Colonic mucosa (tissue), 4 donors: ENCODE data around the gene GRID1. TPM values are rescaled to one million over a fixed set of nuclear protein-coding genes. Genes with fewer than 3 reads are reported as not detected.

ENCODE experiments used
- DNase-seq: peaks from one replicate; pipeline ENCODE4 v3.0.0-alpha.2; 2020
- H3K27ac ChIP-seq: fragments of 200-600 bp; one replicate; pipeline ENCODE4 v1.8.0; 2021
- H3K27me3 ChIP-seq: fragments of 200-600 bp; one replicate; pipeline ENCODE4 v1.8.0; 2021
- H3K36me3 ChIP-seq: fragments of 200-600 bp; one replicate; pipeline ENCODE4 v1.8.0; 2021
- H3K4me1 ChIP-seq: fragments of 200-600 bp; one replicate; pipeline ENCODE4 v1.8.0; 2021; ENCODE audit warnings: mild to moderate bottlenecking
- H3K4me3 ChIP-seq: fragments of 200-600 bp; one replicate; pipeline ENCODE4 v1.8.0; 2021
- H3K9ac ChIP-seq, 2 donors: one replicate each; pipeline ENCODE4 v1.7.0; 2013; ENCODE audit warnings: control low read depth in 2 of 2, low read depth in 2 of 2, low read length in 2 of 2
- H3K9me3 ChIP-seq: fragments of 200-600 bp; one replicate; pipeline ENCODE4 v1.8.0; 2021
- CTCF ChIP-seq: fragments of 200-600 bp; IDR thresholded peaks from one replicate; pipeline ENCODE4 v1.8.0; 2022; ENCODE audit warnings: antibody characterized with exemption, mild to moderate bottlenecking
- intact Hi-C: fragments of 100-400 bp; cut with DNase I; formaldehyde crosslinking; loops from one replicate; pipeline ENCODE4 v1.14.1; 2022
- total RNA-seq, 2 donors: library from RNA; stranded (reverse); fragmentation: NEBNext Ultra II Directional in 1 of 2; extraction: Animal tissue kit (Norgen Biotek cat#: 25700) in 1 of 2; gene quantifications; one replicate each; pipeline ENCODE4 v1.2.1, GENCODE V29; 2021
- donor health status: healthy.
- donor health status: DM: no; HTN: no; CAD: no.
- donor health status: DM: no; HTN: no; CAD: no.

Gene GRID1
- total RNA-seq, 2 donors from 2014 or later, result 0.30 to 0.37 TPM

DNA sequence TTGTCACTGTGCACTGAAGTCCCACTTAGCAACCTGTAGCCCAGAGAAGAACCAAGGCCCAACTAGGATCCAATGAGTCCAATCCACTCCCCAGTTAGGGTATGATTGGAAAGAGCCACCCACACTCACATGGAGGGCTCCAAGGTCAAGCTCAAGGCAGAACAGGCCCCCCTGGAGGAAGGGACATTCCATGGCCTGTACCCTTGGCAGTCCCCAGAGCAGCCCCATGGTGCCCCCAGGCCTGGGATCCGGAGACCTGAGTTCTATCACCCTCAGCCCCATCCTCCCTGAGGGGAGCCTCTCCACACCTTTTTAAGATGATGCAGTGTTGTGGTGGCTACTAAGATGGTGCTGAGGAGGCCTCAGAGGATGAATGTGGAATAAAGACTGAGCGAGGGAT, 231.4 kb downstream of the GRID1 start:
- DNase-seq, result no peak
- Histone ChIP-seq H3K4me3 (no peak overlapping the region), H3K9me3 (no peaks in the 10 kb centered on the region), H3K36me3 (no peaks in the 10 kb centered on the region), H3K9ac (no peak overlapping the region), H3K27ac (no peak overlapping the region), H3K27me3 (no peaks in the 10 kb centered on the region), H3K4me1 (no peaks in the 10 kb centered on the region)
- TF ChIP-seq CTCF, result no peak
- intact Hi-C loops, result no loop called here

- Histone ChIP-seq H3K27ac (no peak overlapping the region), H3K9me3 (no peaks in the 10 kb centered on the region), H3K36me3 (no peaks in the 10 kb centered on the region), H3K27me3 (no peaks in the 10 kb centered on the region), H3K4me1 (no peaks in the 10 kb centered on the region), H3K9ac (no peak overlapping the region), H3K4me3 (no peak overlapping the region)
- DNase-seq, result no peak
- intact Hi-C loops, result no loop called here
- TF ChIP-seq CTCF, result no peak
These were observed 235.7 kb downstream of the GRID1 start for GRCh38 chr10:86130737-86131475.

DNA sequence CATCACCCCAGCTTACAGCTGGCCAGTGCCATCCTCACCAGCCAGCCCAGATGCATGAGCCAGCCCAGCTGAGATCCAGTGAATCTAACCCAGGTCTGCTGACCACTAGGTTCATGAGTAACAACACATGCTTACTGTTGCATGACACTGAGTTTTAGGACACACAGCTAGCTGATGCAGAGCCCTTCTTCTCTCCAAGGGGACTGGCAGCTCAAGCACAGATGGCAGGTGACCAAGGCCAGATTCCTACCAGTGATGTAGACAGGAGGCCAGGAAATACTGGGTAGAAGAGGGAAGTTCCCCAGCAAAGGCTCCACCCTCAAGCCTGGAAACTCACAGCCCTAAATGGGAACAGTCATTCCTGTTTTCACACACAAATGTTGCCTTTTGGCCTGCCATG, 236.6 kb downstream of the GRID1 start:
- DNase-seq, result no peak
- Histone ChIP-seq H3K4me3 (no peak overlapping the region), H3K4me1 (no peaks in the 10 kb centered on the region), H3K27me3 (no peaks in the 10 kb centered on the region), H3K9me3 (no peaks in the 10 kb centered on the region), H3K36me3 (no peaks in the 10 kb centered on the region), H3K27ac (no peak overlapping the region), H3K9ac (no peak overlapping the region)
- intact Hi-C loops, result no loop called here
- TF ChIP-seq CTCF, result no peak

- no peak overlapping the region for H3K9ac ChIP-seq
- intact Hi-C loops, result no loop called here
- no peak for TF ChIP-seq CTCF
- H3K27me3 ChIP-seq, result no peaks in the 10 kb centered on the region
- no peaks in the 10 kb centered on the region for H3K9me3 ChIP-seq
- no peak overlapping the region for H3K27ac ChIP-seq
- H3K4me1 ChIP-seq, result no peaks in the 10 kb centered on the region
- no peak for DNase-seq
- no peaks in the 10 kb centered on the region for H3K36me3 ChIP-seq
- no peak overlapping the region for H3K4me3 ChIP-seq
These were observed 238.2 kb downstream of the GRID1 start for GRCh38 chr10:86128360-86128759.

GRCh38 chr10:86127274-86127819, 239.2 kb downstream of the GRID1 start:
- H3K9ac ChIP-seq, result no peak overlapping the region
- intact Hi-C loops, result no loop called here
- H3K9me3 ChIP-seq, result no peaks in the 10 kb centered on the region
- H3K4me1 ChIP-seq, result no peaks in the 10 kb centered on the region
- H3K4me3 ChIP-seq, result no peak overlapping the region
- no peaks in the 10 kb centered on the region for H3K36me3 ChIP-seq
- no peak for TF ChIP-seq CTCF
- no peaks in the 10 kb centered on the region for H3K27me3 ChIP-seq
- no peak overlapping the region for H3K27ac ChIP-seq
- no peak for DNase-seq
